ENCODE measurements around the gene VTI1A. TPM values are rescaled to one million over a fixed set of nuclear protein-coding genes. Genes with fewer than 3 reads are reported as not detected.

Gene VTI1A
- total RNA-seq, 1 donor from 2014 or later: 34.2 TPM

GRCh38 chr10:112438356-112438755 lies 8.7 kb upstream of the VTI1A start:
- no peaks in the 10 kb centered on the region for H3K9me3 Mint-ChIP-seq
- H3K27me3 Mint-ChIP-seq (ENCODE audit: low read depth): no peaks in the 10 kb centered on the region
- no peak for DNase-seq (ENCODE audit: low read depth, low spot score)
- peaks cover 8% of the 10 kb centered on the region for H3K36me3 Mint-ChIP-seq (ENCODE audit: low read depth)
- no peaks in the 10 kb centered on the region for H3K4me1 Mint-ChIP-seq
- TF ChIP-seq CTCF (conservative IDR thresholded peaks at IDR 0.05): no peak
- H3K4me3 Mint-ChIP-seq: no peak overlapping the region
- no peak overlapping the region for H3K27ac Mint-ChIP-seq (ENCODE audit: unreplicated experiment)

- Mint-ChIP-seq H3K9me3 (no peaks in the 10 kb centered on the region), H3K4me3 (peak overlapping the region; percentile 14), H3K36me3 (ENCODE audit: low read depth) (peaks cover 8% of the 10 kb centered on the region), H3K27ac (ENCODE audit: unreplicated experiment) (no peak overlapping the region), H3K27me3 (ENCODE audit: low read depth) (no peaks in the 10 kb centered on the region), H3K4me1 (peaks cover 21% of the 10 kb centered on the region)
- TF ChIP-seq CTCF (conservative IDR thresholded peaks at IDR 0.05): no peak
- DNase-seq (ENCODE audit: low read depth, low spot score): no peak
Measured at GRCh38 chr10:112441520-112441919, 5.5 kb upstream of the VTI1A start.

GRCh38 chr10:112442063-112442462 lies 5.0 kb upstream of the VTI1A start:
- Mint-ChIP-seq H3K27me3 (ENCODE audit: low read depth) (no peaks in the 10 kb centered on the region), H3K36me3 (ENCODE audit: low read depth) (peaks cover 8% of the 10 kb centered on the region), H3K9me3 (no peaks in the 10 kb centered on the region), H3K27ac (ENCODE audit: unreplicated experiment) (no peak overlapping the region), H3K4me3 (no peak overlapping the region), H3K4me1 (peaks cover 24% of the 10 kb centered on the region)
- no peak for DNase-seq (ENCODE audit: low read depth, low spot score)
- TF ChIP-seq CTCF (conservative IDR thresholded peaks at IDR 0.05): no peak

- peaks cover 4% of the 10 kb centered on the region for H3K36me3 Mint-ChIP-seq (ENCODE audit: low read depth)
- peak overlapping the region; percentile 88 for H3K4me3 Mint-ChIP-seq
- no peaks in the 10 kb centered on the region for H3K27me3 Mint-ChIP-seq (ENCODE audit: low read depth)
- peak overlapping the region; percentile 100 for H3K27ac Mint-ChIP-seq (ENCODE audit: unreplicated experiment)
- H3K9me3 Mint-ChIP-seq: no peaks in the 10 kb centered on the region
- no peak for TF ChIP-seq CTCF (conservative IDR thresholded peaks at IDR 0.05)
- no peak for DNase-seq (ENCODE audit: low read depth, low spot score)
- H3K4me1 Mint-ChIP-seq: peaks cover 42% of the 10 kb centered on the region
Measured at GRCh38 chr10:112446055-112446854, 760 bp upstream of the VTI1A start.

- Mint-ChIP-seq H3K27me3 (ENCODE audit: low read depth) (no peaks in the 10 kb centered on the region), H3K4me1 (peaks cover 42% of the 10 kb centered on the region), H3K36me3 (ENCODE audit: low read depth) (no peaks in the 10 kb centered on the region), H3K27ac (ENCODE audit: unreplicated experiment) (peak overlapping the region; percentile 100), H3K9me3 (no peaks in the 10 kb centered on the region), H3K4me3 (peak overlapping the region; percentile 88)
- TF ChIP-seq CTCF (conservative IDR thresholded peaks at IDR 0.05): no peak
- no peak for DNase-seq (ENCODE audit: low read depth, low spot score)
Measured at GRCh38 chr10:112447620-112447928, 559 bp downstream of the VTI1A start.

All from neural crest cell (in vitro differentiated cells).